GM18858 (cell line): ENCODE measurements around the gene ZNF280C.
"Not testable (repeated sequence)": the region's sequence is repeated elsewhere in the genome, so short reads cannot be mapped to it uniquely, and the experiment has no call there.

Source experiments
- ATAC-seq: cut with Tn5 transposase; IDR thresholded peaks from one replicate; pipeline ENCODE4 v1.9.1; 2021; ENCODE audit not compliant: unreplicated experiment

The ZNF280C gene

DNA sequence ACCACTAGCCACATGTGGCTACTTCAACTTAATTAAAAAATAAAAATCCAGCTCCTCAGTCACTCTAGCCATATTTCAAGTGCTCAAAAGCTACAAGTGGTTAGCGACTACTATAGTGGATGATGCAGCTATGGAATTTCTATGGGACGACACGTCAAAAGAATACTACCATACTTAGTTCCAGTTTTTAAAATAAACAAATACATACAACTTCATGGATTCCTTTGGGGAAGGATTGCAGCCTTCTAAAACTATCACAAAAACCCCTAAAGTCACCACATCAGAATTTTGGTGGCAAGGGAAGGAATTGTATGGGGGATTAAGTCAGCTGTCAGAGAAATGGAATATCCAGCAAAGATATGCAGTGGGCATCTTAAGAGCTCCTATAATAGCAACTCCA lies 6.5 kb downstream of the ZNF280C start:
- no peak for ATAC-seq

DNA sequence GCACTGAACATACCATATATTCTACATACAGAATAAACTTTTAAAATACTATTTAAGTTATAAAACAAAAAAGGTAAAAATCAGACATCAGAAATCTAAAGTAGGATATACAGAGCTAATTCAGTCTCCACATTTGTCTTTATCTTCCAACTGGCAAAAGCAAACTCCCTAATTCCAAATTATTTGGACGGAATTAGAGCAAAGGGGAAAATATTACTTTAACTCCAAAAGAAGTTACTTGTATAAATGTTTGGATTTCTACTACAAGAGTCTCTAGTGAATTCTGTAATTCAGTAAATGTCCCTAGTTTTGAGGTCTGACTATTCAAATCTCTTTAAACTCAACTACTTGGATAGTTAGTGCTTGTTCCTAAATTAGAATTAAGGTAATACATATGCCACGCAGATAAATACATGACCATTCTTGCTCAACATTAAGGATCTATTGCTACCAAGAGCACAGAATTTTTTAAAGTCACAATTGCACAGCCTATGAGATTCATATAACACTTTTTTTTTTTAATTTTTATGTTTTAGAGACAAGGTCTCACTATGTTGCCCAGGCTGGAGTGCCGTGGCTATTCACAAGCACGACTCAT lies 7.3 kb downstream of the ZNF280C start:
- no peak for ATAC-seq

DNA sequence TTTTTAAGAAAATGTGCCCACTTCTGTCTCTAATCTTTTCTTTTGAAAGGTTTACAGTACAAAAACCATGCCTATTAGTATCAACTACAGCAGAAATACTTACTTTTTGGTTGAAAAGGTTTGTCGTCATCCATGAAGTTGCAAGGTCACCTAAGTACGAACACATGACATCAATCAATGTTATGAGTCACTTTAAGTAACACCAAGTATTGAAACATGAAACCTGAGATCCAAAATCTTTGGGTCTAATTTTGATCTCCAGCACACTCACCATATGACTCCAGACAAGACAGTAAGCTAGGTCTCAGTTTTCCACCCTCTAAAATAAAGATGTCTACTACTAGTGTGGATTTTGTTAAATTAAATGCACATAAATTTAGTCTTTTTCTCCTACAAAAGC lies 8.4 kb downstream of the ZNF280C start:
- no peak for ATAC-seq

DNA sequence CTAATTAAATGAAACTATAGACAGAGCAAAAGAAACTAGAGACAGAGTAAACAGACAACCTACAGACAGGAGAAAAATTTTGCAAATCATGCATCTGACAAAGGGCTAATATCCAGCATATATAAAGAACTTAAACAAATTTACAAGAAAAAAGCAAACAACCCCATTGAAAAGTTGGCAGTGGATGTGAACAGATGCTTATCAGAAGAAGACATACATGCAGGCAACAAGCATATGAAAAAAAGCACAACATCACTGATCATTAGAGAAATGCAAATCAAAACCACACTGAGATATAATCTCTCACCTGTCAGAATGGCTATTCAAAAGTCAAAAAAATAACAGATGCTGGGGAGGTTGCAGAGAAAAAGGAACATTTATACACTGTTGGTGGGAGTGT lies 14.8 kb downstream of the ZNF280C start:
- ATAC-seq: no peak

- no peak for ATAC-seq
Observed at GRCh38 chrX:130251671-130252070, 17.0 kb downstream of the ZNF280C start.

DNA sequence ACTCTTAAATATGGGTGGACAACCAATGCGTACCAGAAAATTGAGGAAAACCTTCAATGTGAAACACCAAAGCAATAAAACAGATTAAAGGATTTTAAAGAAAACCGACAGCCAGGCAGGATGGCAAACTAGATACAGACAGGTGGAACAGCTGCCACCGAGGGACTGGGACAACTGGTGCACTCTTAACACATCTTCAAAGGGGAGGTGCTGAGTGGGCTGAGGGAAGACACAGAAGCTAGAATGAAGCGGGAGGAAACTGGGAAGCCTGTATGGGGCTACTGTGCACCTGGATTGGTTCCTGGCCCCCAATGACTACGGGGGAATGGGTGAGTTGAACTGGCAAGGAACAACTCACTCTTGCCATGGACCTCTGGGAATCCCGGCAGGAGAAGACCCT lies 20.7 kb downstream of the ZNF280C start:
- no peak for ATAC-seq

DNA sequence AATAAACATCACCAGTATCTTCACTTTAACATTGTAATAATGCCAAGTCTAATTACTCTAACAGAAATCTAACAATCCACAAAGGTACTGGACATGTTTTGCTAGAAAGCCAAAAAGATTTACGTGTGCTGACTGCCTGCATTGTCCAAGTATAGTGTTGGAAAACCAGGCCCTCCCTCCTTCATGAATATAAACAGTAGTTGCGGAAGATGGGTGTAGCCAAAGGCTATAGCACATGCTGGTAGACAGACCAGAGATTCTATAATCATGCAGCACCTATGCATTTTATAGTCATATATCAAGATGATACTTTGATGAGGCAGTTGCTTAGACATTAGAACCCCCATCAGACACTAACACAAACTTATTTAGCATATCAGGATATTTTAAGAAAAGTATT lies 22.6 kb downstream of the ZNF280C start:
- no peak for ATAC-seq

GRCh38 chrX:130245441-130245840 lies 23.3 kb downstream of the ZNF280C start:
- ATAC-seq: no peak

GRCh38 chrX:130231184-130231583 lies 37.5 kb downstream of the ZNF280C start:
- not testable (repeated sequence) for ATAC-seq

- ATAC-seq: no peak
Observed at GRCh38 chrX:130228871-130229270, 39.8 kb downstream of the ZNF280C start.

GRCh38 chrX:130224810-130225209 lies 43.9 kb downstream of the ZNF280C start:
- no peak for ATAC-seq

- ATAC-seq: no peak
Observed at GRCh38 chrX:130216320-130216719, 52.4 kb downstream of the ZNF280C start.

DNA sequence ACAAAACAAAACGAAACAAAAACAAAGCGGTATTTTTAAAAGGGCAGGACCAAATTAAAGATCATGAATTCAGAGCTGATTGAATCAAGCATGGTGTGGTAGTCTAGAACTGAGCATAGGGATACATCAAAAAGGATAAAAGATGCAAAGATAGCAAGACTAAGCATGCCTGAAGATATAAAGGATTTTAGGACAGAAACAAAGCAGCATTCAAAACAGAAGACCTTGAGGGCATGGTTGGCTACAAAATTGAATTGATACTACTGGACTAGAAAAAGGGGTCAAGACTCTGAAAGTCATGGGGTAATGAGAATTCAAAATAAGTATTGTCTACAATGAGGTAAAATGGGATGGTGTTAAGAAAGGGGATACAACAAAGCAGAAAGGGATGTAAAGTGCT lies 55.3 kb downstream of the ZNF280C start:
- ATAC-seq: no peak

- peak; percentile 57 for ATAC-seq
Observed at GRCh38 chrX:130212371-130212770, 56.3 kb downstream of the ZNF280C start.

DNA sequence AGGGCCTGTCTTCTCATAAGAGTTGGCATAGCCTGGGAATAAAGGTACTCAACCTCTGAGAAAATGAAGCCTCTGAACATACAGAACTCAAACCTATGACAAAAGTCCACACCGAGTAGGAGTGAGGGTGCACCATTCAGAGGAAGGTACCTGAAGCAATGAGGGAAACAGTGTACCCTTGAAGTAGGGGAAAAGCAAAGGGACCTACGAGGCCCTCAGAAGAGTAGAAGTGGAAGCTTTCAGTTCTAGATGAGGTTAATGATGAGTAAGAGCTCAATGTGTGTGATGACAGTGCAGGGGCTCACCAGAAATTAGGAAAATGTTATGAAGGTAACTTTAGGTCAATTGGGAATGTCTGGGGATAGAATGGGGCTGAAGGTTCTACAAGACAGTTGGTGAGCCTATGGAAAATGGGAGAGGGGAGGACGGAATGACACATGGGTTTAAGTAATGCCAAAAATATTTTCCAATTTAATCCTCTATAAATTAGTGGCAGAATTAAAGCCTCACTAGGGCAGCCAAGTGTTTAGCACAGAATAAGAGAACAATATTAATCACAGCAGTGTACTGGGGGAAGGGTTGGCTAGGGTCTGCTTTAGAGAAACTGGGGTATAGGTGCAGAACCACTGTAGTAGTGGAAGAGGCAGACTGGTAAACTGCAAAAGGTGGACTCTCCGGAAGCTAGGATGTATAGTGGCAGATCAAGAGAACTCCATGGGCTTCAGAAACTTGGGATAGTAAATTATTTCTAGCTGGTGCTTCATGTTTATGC lies 57.1 kb downstream of the ZNF280C start:
- no peak for ATAC-seq

DNA sequence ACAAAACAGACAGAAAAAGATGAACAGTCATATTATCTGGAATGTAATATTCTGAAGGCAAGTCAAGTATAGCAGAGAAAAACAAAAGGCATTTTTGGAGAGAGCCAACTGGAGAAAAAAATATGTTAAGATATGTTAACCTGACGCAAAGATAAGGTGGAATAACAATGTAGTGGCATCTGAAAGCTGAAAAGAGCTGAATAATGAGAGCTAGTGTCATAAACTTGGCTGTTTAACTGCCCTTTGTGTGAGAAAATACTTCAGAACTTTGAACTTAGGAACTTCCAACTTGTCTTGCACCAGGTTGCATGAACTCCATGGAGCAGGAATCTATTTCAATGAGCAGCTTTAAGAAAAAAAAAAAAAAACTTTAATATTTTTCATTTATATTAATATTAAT lies 64.1 kb downstream of the ZNF280C start:
- ATAC-seq: no peak

- ATAC-seq: no peak
Observed at GRCh38 chrX:130197464-130197863, 71.2 kb downstream of the ZNF280C start.

- no peak for ATAC-seq
Observed at GRCh38 chrX:130196466-130196865, 72.2 kb downstream of the ZNF280C start.

GRCh38 chrX:130190801-130191200 lies 77.9 kb downstream of the ZNF280C start:
- no peak for ATAC-seq

GRCh38 chrX:130186651-130187050 lies 82.0 kb downstream of the ZNF280C start:
- ATAC-seq: no peak

DNA sequence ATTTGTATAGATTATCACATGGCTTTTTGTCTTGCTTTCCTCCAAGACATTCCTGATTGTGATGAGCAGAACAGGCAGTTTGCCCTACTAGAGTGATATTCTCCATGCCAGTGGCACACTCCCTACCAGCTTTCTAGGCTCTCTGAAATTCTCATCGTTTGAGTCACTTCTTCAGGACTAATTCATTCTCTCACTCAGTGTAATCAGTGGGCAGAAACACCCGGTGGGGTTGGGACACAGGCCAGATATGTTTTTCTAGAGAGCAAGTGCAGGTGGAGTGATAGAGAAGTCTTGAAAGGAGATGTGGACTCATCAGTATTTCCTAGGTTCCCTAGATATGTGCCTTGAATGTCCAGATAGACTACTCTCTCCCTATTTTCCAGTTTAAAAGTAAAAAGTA lies 83.8 kb downstream of the ZNF280C start:
- ATAC-seq: no peak

- ATAC-seq: no peak
Observed at GRCh38 chrX:130184168-130184567, 84.5 kb downstream of the ZNF280C start.
